Neuronal stem cell (in vitro differentiated cells): ENCODE measurements around the gene TRIP4.

Source experiments
- DNase-seq: peaks from one replicate; pipeline ENCODE4 v3.0.0-alpha.2; 2013; ENCODE audit warnings: low spot score
- H2AFZ ChIP-seq: one replicate; pipeline ENCODE4 v1.6.1; 2013; ENCODE audit warnings: mild to moderate bottlenecking, low read length, inconsistent platforms
- H2AK5ac ChIP-seq: 2 replicates; pipeline ENCODE4 v1.6.1; 2013; ENCODE audit warnings: low read depth, mild to moderate bottlenecking, inconsistent platforms, low read length, moderate library complexity, mixed read lengths
- H2BK120ac ChIP-seq: 2 replicates; pipeline ENCODE4 v1.6.1; 2013; ENCODE audit warnings: low read depth, mild to moderate bottlenecking, inconsistent platforms, low read length, moderate library complexity, mixed read lengths
- H2BK12ac ChIP-seq: one replicate; pipeline ENCODE4 v1.6.1; 2013; ENCODE audit warnings: low read length, inconsistent platforms
- H2BK15ac ChIP-seq: 2 replicates; pipeline ENCODE4 v1.6.1; 2013; ENCODE audit warnings: mild to moderate bottlenecking, low read length, inconsistent platforms, mixed read lengths
- H2BK5ac ChIP-seq: one replicate; pipeline ENCODE4 v1.6.1; 2013; ENCODE audit warnings: inconsistent platforms, mild to moderate bottlenecking, low read length, moderate library complexity
- H3K14ac ChIP-seq: one replicate; pipeline ENCODE4 v1.6.1; 2013; ENCODE audit warnings: low read length, inconsistent platforms
- H3K18ac ChIP-seq: 2 replicates; pipeline ENCODE4 v1.6.1; 2013; ENCODE audit warnings: low read length, inconsistent platforms
- H3K23ac ChIP-seq: 2 replicates; pipeline ENCODE4 v1.6.1; 2013; ENCODE audit warnings: low read depth, mild to moderate bottlenecking, mixed read lengths, low read length, inconsistent platforms; ENCODE audit not compliant: poor library complexity
- H3K27ac ChIP-seq: replicated peaks from 3 replicates; pipeline ENCODE4 v1.5.1; 2013; ENCODE audit warnings: low read length, inconsistent platforms
- H3K27me3 ChIP-seq, 3 experiments: 2 replicates each; pipeline ENCODE4 v1.6.1; 2013; ENCODE audit warnings: low read length in 3 of 3, mild to moderate bottlenecking in 2 of 3, inconsistent platforms in 1 of 3, low read depth in 1 of 3, mixed read lengths in 1 of 3, moderate library complexity in 1 of 3; ENCODE audit not compliant: control insufficient read depth in 3 of 3, insufficient read depth in 3 of 3
- H3K36me3 ChIP-seq, 2 donors: replicated peaks in 1 of 2; 2 replicates each; pipeline ENCODE4 v1.6.1; 2013; ENCODE audit warnings: low read length in 2 of 2; ENCODE audit not compliant: control insufficient read depth in 2 of 2, insufficient read depth in 2 of 2
- H3K4ac ChIP-seq: 2 replicates; pipeline ENCODE4 v1.6.1; 2013; ENCODE audit warnings: inconsistent platforms, mild to moderate bottlenecking, low read length, moderate library complexity
- H3K4me1 ChIP-seq, 2 donors: 1 replicate in 1 of 2; 2 replicates in 1 of 2; pipeline ENCODE4 v1.6.1; 2013; ENCODE audit warnings: low read length in 2 of 2, low read depth in 1 of 2; ENCODE audit not compliant: control insufficient read depth in 2 of 2, insufficient read depth in 1 of 2
- H3K4me2 ChIP-seq: one replicate; pipeline ENCODE4 v1.6.1; 2013; ENCODE audit warnings: mild to moderate bottlenecking, low read length, inconsistent platforms; ENCODE audit not compliant: insufficient read depth, poor library complexity, severe bottlenecking
- H3K4me3 ChIP-seq, 2 donors: 2 replicates each; pipeline ENCODE4 v1.5.1; 2013; ENCODE audit warnings: low read length in 2 of 2, mild to moderate bottlenecking in 2 of 2, inconsistent platforms in 1 of 2, moderate library complexity in 1 of 2
- H3K79me1 ChIP-seq: one replicate; pipeline ENCODE4 v1.6.1; 2013; ENCODE audit warnings: low read depth, mild to moderate bottlenecking, inconsistent platforms, low read length, moderate library complexity
- H3K9ac ChIP-seq: one replicate; pipeline ENCODE4 v1.6.1; 2013; ENCODE audit warnings: mild to moderate bottlenecking, low read depth, low read length, inconsistent platforms; ENCODE audit not compliant: poor library complexity
- H3K9me3 ChIP-seq, 2 donors: replicated peaks in 1 of 2; 2 replicates each; pipeline versions ENCODE3 to v1.6.1; 2013; ENCODE audit warnings: low read length in 2 of 2, mild to moderate bottlenecking in 2 of 2, inconsistent platforms in 1 of 2, low read depth in 1 of 2, mixed read lengths in 1 of 2, moderate library complexity in 1 of 2; ENCODE audit not compliant: control insufficient read depth in 2 of 2, insufficient read depth in 1 of 2
- H4K8ac ChIP-seq: one replicate; pipeline ENCODE4 v1.6.1; 2013; ENCODE audit warnings: low read depth, mild to moderate bottlenecking, inconsistent platforms, low read length, moderate library complexity
- H4K91ac ChIP-seq: one replicate; pipeline ENCODE4 v1.6.1; 2013; ENCODE audit warnings: low read length, low read depth, mild to moderate bottlenecking, inconsistent platforms; ENCODE audit not compliant: poor library complexity
- WGBS, 2 donors: extraction: QIAGEN DNeasy Blood & Tissue Kit; methylation state at CpG; one replicate each; pipeline ENCODE4 v1.1.7; 2013; ENCODE audit warnings: missing lambda C conversion rate in 2 of 2, mixed read lengths in 1 of 2; ENCODE audit not compliant: insufficient read length in 2 of 2, insufficient replicate concordance in 1 of 2; ENCODE audit errors: extremely low coverage in 2 of 2; 5-methylcytosine and 5-hydroxymethylcytosine counted together

Gene TRIP4

GRCh38 chr15:64444836-64445235 is 57.2 kb downstream of the TRIP4 start:
- H2BK15ac ChIP-seq: no peak overlapping the region
- no peak overlapping the region for H2AK5ac ChIP-seq
- H3K4me1 ChIP-seq: no peaks in the 10 kb centered on the region
- H3K36me3 ChIP-seq: peaks cover 5 to 42% of the 10 kb centered on the region in 2 donors
- no peak for DNase-seq
- H3K27me3 ChIP-seq: no peaks in the 10 kb centered on the region
- H4K8ac ChIP-seq: no peak overlapping the region
- no peaks in the 10 kb centered on the region for H3K9me3 ChIP-seq
- no peak overlapping the region for H2BK12ac ChIP-seq
- no peak overlapping the region for H2AFZ ChIP-seq
- no peak overlapping the region for H4K91ac ChIP-seq
- H3K4me2 ChIP-seq: no peak overlapping the region
- no peak overlapping the region for H2BK120ac ChIP-seq
- H2BK5ac ChIP-seq: no peak overlapping the region
- H3K9ac ChIP-seq: no peak overlapping the region
- H3K4me3 ChIP-seq: no peak overlapping the region
- no peak overlapping the region for H3K18ac ChIP-seq
- no peaks in the 10 kb centered on the region for H3K79me1 ChIP-seq
- H3K23ac ChIP-seq: no peak overlapping the region
- no peak overlapping the region for H3K27ac ChIP-seq
- H3K4ac ChIP-seq: no peak overlapping the region
- no peak overlapping the region for H3K14ac ChIP-seq

GRCh38 chr15:64447536-64448315 is 60.1 kb downstream of the TRIP4 start:
- Histone ChIP-seq H3K27ac (no peak overlapping the region), H3K9me3 (no peaks in the 10 kb centered on the region), H3K4ac (no peak overlapping the region), H3K36me3 (peaks cover 5 to 48% of the 10 kb centered on the region in 2 donors), H3K27me3 (no peaks in the 10 kb centered on the region), H4K8ac (no peak overlapping the region), H3K14ac (no peak overlapping the region), H3K4me3 (no peak overlapping the region), H2BK15ac (no peak overlapping the region), H3K79me1 (no peaks in the 10 kb centered on the region), H3K9ac (no peak overlapping the region), H2BK12ac (no peak overlapping the region), H4K91ac (no peak overlapping the region), H2BK120ac (no peak overlapping the region), H3K4me1 (no peaks in the 10 kb centered on the region), H3K18ac (no peak overlapping the region), H3K23ac (no peak overlapping the region), H2BK5ac (no peak overlapping the region), H2AFZ (no peak overlapping the region), H3K4me2 (no peak overlapping the region), H2AK5ac (no peak overlapping the region)
- WGBS, 2 donors: no CpG with 5 or more reads among the region's 6 CpGs
- no peak for DNase-seq

- H2BK15ac ChIP-seq: no peak overlapping the region
- H3K79me1 ChIP-seq: no peaks in the 10 kb centered on the region
- no peak overlapping the region for H4K8ac ChIP-seq
- H2BK12ac ChIP-seq: no peak overlapping the region
- H2BK120ac ChIP-seq: no peak overlapping the region
- H4K91ac ChIP-seq: no peak overlapping the region
- H2BK5ac ChIP-seq: no peak overlapping the region
- H3K4me1 ChIP-seq: peaks cover 30 to 47% of the 10 kb centered on the region in 2 donors
- no peak overlapping the region for H3K23ac ChIP-seq
- H3K9me3 ChIP-seq: no peaks in the 10 kb centered on the region
- no peak overlapping the region for H3K14ac ChIP-seq
- no CpG with 5 or more reads among the region's 6 CpGs for WGBS, 2 donors
- no peak overlapping the region for H2AK5ac ChIP-seq
- peaks cover 0 to 18% of the 10 kb centered on the region in 2 donors for H3K36me3 ChIP-seq
- H3K27ac ChIP-seq: no peak overlapping the region
- no peak for DNase-seq
- H3K4ac ChIP-seq: no peak overlapping the region
- no peak overlapping the region for H3K4me2 ChIP-seq
- no peak overlapping the region for H2AFZ ChIP-seq
- no peak overlapping the region for H3K9ac ChIP-seq
- no peaks in the 10 kb centered on the region for H3K27me3 ChIP-seq
- H3K18ac ChIP-seq: no peak overlapping the region
- H3K4me3 ChIP-seq: no peak overlapping the region
Measured at GRCh38 chr15:64452988-64453688, 65.5 kb downstream of the TRIP4 start.

GRCh38 chr15:64453689-64454037 is 66.0 kb downstream of the TRIP4 start:
- no peak overlapping the region for H2BK15ac ChIP-seq
- H3K18ac ChIP-seq: no peak overlapping the region
- no peak overlapping the region for H3K23ac ChIP-seq
- peaks cover 30 to 47% of the 10 kb centered on the region in 2 donors for H3K4me1 ChIP-seq
- no peak overlapping the region for H2BK120ac ChIP-seq
- no peak overlapping the region for H3K4me3 ChIP-seq
- H2BK12ac ChIP-seq: no peak overlapping the region
- no CpG with 5 or more reads among the region's 1 CpG for WGBS, 2 donors
- no peaks in the 10 kb centered on the region for H3K9me3 ChIP-seq
- no peak overlapping the region for H4K8ac ChIP-seq
- peaks cover 0 to 13% of the 10 kb centered on the region in 2 donors for H3K36me3 ChIP-seq
- H3K9ac ChIP-seq: no peak overlapping the region
- H3K14ac ChIP-seq: no peak overlapping the region
- no peaks in the 10 kb centered on the region for H3K27me3 ChIP-seq
- peak overlapping the region; percentile 25 for H3K27ac ChIP-seq
- no peak overlapping the region for H2BK5ac ChIP-seq
- no peak overlapping the region for H4K91ac ChIP-seq
- no peak overlapping the region for H2AFZ ChIP-seq
- no peak overlapping the region for H2AK5ac ChIP-seq
- DNase-seq: no peak
- no peak overlapping the region for H3K4ac ChIP-seq
- H3K4me2 ChIP-seq: no peak overlapping the region
- H3K79me1 ChIP-seq: no peaks in the 10 kb centered on the region
